HCT116 (cell line): ENCODE results near the gene CPD. TPM values are rescaled to one million over a fixed set of nuclear protein-coding genes. Genes with fewer than 3 reads are reported as not detected.

Experiments
- ATAC-seq: fragments of 200-7000 bp; cut with Tn5 transposase; 2 replicates; pipeline ENCODE4 v1.9.1; 2020; ENCODE audit warnings: mild to moderate bottlenecking, moderate library complexity
- BruUV-seq: library from RNA; stranded (reverse); fragments of 400-500 nt; replicated peaks from 2 replicates; lab custom pipeline; 2021; lab: Mats Ljungman, UMichigan
- CTCF ChIA-PET: fragments of 300-600 bp; sonication (Branson Sonifier 250); formaldehyde crosslinking; loops from one replicate; lab custom pipeline; 2021; ENCODE audit warnings: antibody characterized with exemption; lab: Charles Lee
- POLR2A ChIA-PET: fragments of 300-600, 350-600 bp; sonication (Branson Sonifier 250); formaldehyde crosslinking; loops from one replicate; lab custom pipeline; 2021; ENCODE audit warnings: antibody characterized with exemption; lab: Charles Lee
- RAD21 ChIA-PET, 2 experiments: fragments of 300-600 bp; sonication (Branson Sonifier 250); formaldehyde crosslinking; loops; one replicate each; lab custom pipeline; 2023; ENCODE audit warnings: low total read pairs in 2 of 2; ENCODE audit not compliant: uncharacterized antibody in 2 of 2, unreplicated experiment in 2 of 2, low non-redundant PET in 1 of 2; lab: Charles Lee
- DNase-seq: peaks from one replicate; pipeline ENCODE4 v3.0.0-alpha.2; 2010; ENCODE audit warnings: low read depth, low spot score
- H2AFZ ChIP-seq: fragments of 200-600 bp; shearing (Covaris generic), sonication (generic); 2 replicates; pipeline ENCODE4 v1.6.1; 2017; ENCODE audit warnings: low read depth, mixed run types, mixed read lengths, antibody characterized with exemption, low read length; ENCODE audit not compliant: poor library complexity, severe bottlenecking
- H3K27ac ChIP-seq: 2 replicates; pipeline ENCODE4 v1.5.1; 2012; ENCODE audit warnings: low read depth, low read length
- H3K27me3 ChIP-seq: fragments of 200-600 bp; sonication (generic); 2 replicates; pipeline ENCODE4 v1.6.1; 2016; ENCODE audit warnings: mixed run types, low read length, mixed read lengths; ENCODE audit not compliant: insufficient read depth
- H3K36me3 ChIP-seq, 2 experiments: fragments of 200-500 bp in 1 of 2; fragments of 200-600 bp in 1 of 2; sonication (Bioruptor generic) in 1 of 2; sonication (generic) in 1 of 2; 2 replicates each; pipeline versions ENCODE4 v1.5.1 to v1.6.1; 2014 to 2016; ENCODE audit warnings: low read length in 2 of 2, inconsistent platforms in 1 of 2, mixed read lengths in 1 of 2, mixed run types in 1 of 2; ENCODE audit not compliant: insufficient read depth in 2 of 2, control insufficient read depth in 1 of 2
- H3K4me1 ChIP-seq, 2 experiments: fragments of 200-600 bp in 1 of 2; sonication (generic) in 1 of 2; 2 replicates each; pipeline versions ENCODE4 v1.5.1 to v1.6.1; 2012 to 2017; ENCODE audit warnings: low read length in 2 of 2, inconsistent platforms in 1 of 2, mild to moderate bottlenecking in 1 of 2, mixed read lengths in 1 of 2, mixed run types in 1 of 2, moderate library complexity in 1 of 2; ENCODE audit not compliant: insufficient read depth in 2 of 2, control insufficient read depth in 1 of 2
- H3K4me2 ChIP-seq: fragments of 200-600 bp; sonication (generic); 2 replicates; pipeline ENCODE4 v1.6.1; 2017; ENCODE audit warnings: mixed run types, low read length, mixed read lengths
- H3K4me3 ChIP-seq, 2 experiments: fragments of 200-600 bp in 1 of 2; sonication (generic) in 1 of 2; replicated peaks in 1 of 2; 2 replicates each; pipeline ENCODE4 v1.5.1; 2011 to 2016; ENCODE audit warnings: low read length in 2 of 2, control low read depth in 1 of 2, low read depth in 1 of 2, mild to moderate bottlenecking in 1 of 2, mixed read lengths in 1 of 2, mixed run types in 1 of 2
- H3K79me2 ChIP-seq: fragments of 200-600 bp; sonication (generic); 2 replicates; pipeline ENCODE4 v1.6.1; 2017; ENCODE audit warnings: mild to moderate bottlenecking, mixed run types, low read length, moderate library complexity, mixed read lengths; ENCODE audit not compliant: insufficient read depth
- H3K9ac ChIP-seq: fragments of 200-600 bp; sonication (generic); 2 replicates; pipeline ENCODE4 v1.6.1; 2016; ENCODE audit warnings: low read length, mixed read lengths
- H3K9me2 ChIP-seq: fragments of 200-600 bp; sonication (generic), shearing (Covaris generic); 2 replicates; pipeline ENCODE4 v1.6.1; 2017; ENCODE audit warnings: mixed run types, mild to moderate bottlenecking, moderate library complexity; ENCODE audit not compliant: insufficient read depth
- H3K9me3 ChIP-seq, 2 experiments: fragments of 200-500 bp in 1 of 2; fragments of 200-600 bp in 1 of 2; sonication (Bioruptor generic) in 1 of 2; sonication (generic) in 1 of 2; 2 replicates each; pipeline ENCODE4 v1.6.1; 2014 to 2017; ENCODE audit warnings: low read length in 2 of 2, mixed read lengths in 2 of 2, inconsistent platforms in 1 of 2, low read depth in 1 of 2, mild to moderate bottlenecking in 1 of 2, mixed run types in 1 of 2, moderate library complexity in 1 of 2; ENCODE audit not compliant: control insufficient read depth in 1 of 2, insufficient read depth in 1 of 2
- H4K20me1 ChIP-seq: fragments of 200-600 bp; sonication (generic), shearing (Covaris generic); 2 replicates; pipeline ENCODE4 v1.6.1; 2017; ENCODE audit warnings: mixed run types, mild to moderate bottlenecking, moderate library complexity; ENCODE audit not compliant: insufficient read depth
- CTCF ChIP-seq, 3 experiments: fragments of 200-600 bp in 1 of 3; sonication (generic) in 1 of 3; IDR thresholded peaks in 2 of 3; conservative IDR thresholded peaks in 1 of 3; 2 replicates each; pipeline ENCODE4 v1.5.1; 2012 to 2017; ENCODE audit warnings: low read depth in 2 of 3, low read length in 2 of 3, antibody characterized with exemption in 1 of 3, borderline replicate concordance in 1 of 3, control low read depth in 1 of 3, mild to moderate bottlenecking in 1 of 3, mixed read lengths in 1 of 3, mixed run types in 1 of 3, moderate library complexity in 1 of 3; ENCODE audit not compliant: insufficient read depth in 1 of 3
- EZH2phosphoT487 ChIP-seq: fragments of 200-600 bp; IDR thresholded peaks from 2 replicates; pipeline ENCODE4 v1.6.1; 2018; ENCODE audit warnings: antibody characterized with exemption, borderline replicate concordance
- FOSL1 ChIP-seq: IDR thresholded peaks from 2 replicates; pipeline ENCODE4 v1.6.1; 2012; ENCODE audit warnings: low read depth
- JUND ChIP-seq: IDR thresholded peaks from 2 replicates; pipeline ENCODE4 v1.6.1; 2012
- RAD21 ChIP-seq: IDR thresholded peaks from 2 replicates; pipeline ENCODE4 v1.6.1; 2012; ENCODE audit warnings: low read depth, mild to moderate bottlenecking
- REST ChIP-seq: IDR thresholded peaks from 2 replicates; pipeline ENCODE4 v1.6.1; 2012; ENCODE audit warnings: low read depth
- SRF ChIP-seq: IDR thresholded peaks from 2 replicates; pipeline ENCODE4 v1.6.1; 2012; ENCODE audit warnings: low read depth
- YY1 ChIP-seq: IDR thresholded peaks from 2 replicates; pipeline ENCODE4 v1.6.1; 2011; ENCODE audit warnings: low read length, low read depth, moderate library complexity, mild to moderate bottlenecking; ENCODE audit not compliant: insufficient replicate concordance; ENCODE audit errors: extremely low read depth
- ZBTB33 ChIP-seq: IDR thresholded peaks from 2 replicates; pipeline ENCODE4 v1.6.1; 2011; ENCODE audit warnings: mild to moderate bottlenecking, low read length, moderate library complexity; ENCODE audit not compliant: insufficient replicate concordance; ENCODE audit errors: extremely low read depth
- intact Hi-C: fragments of 100-400 bp; cut with micrococcal nuclease; formaldehyde crosslinking; loops from 2 replicates; pipeline ENCODE4 v1.10.0; 2022
- total RNA-seq: library from RNA; stranded (reverse); gene quantifications from one replicate; pipeline ENCODE4 v1.2.1, GENCODE V29; 2021; ENCODE audit not compliant: unreplicated experiment

Gene CPD
- total RNA-seq, 1 experiment from 2014 or later, result 47.2 TPM

- peak; percentile 29 for DNase-seq
- H3K9ac ChIP-seq, result no peak overlapping the region
- H3K4me3 ChIP-seq, result no peak overlapping the region
- no peaks in the 10 kb centered on the region for H4K20me1 ChIP-seq
- no TSS peak for BruUV-seq
- H2AFZ ChIP-seq, result peak overlapping the region; percentile 10
- H3K9me3 ChIP-seq, result no peaks in the 10 kb centered on the region
- no peaks in the 10 kb centered on the region for H3K36me3 ChIP-seq
- POLR2A ChIA-PET, result no interaction called here
- CTCF ChIA-PET, result no interaction called here
- intact Hi-C loops, result no loop called here
- no peaks in the 10 kb centered on the region for H3K27me3 ChIP-seq
- H3K4me1 ChIP-seq, result peaks cover 6 to 28% of the 10 kb centered on the region in 2 experiments; a peak in 3 of 4 replicates
- no peak overlapping the region for H3K27ac ChIP-seq
- peak; percentile 76 for ATAC-seq
- peak overlapping the region; percentile 20 for H3K4me2 ChIP-seq
- RAD21 ChIA-PET, result no interaction called here
- no peak for TF ChIP-seq EZH2phosphoT487
- TF ChIP-seq CTCF (IDR thresholded peaks at IDR 0.05 in 2 of 3, conservative IDR thresholded peaks at IDR 0.05 in 1 of 3; ENCODE audit: borderline replicate concordance in 1 of 3, insufficient read depth in 1 of 3, low read depth in 2 of 3, low read length in 2 of 3), result peak; percentile 23 to 35 (median 27); a peak in 3 of 6 replicates
- peak; percentile 49 for TF ChIP-seq RAD21
- no peak for TF ChIP-seq ZBTB33
- no peak for TF ChIP-seq SRF
- TF ChIP-seq REST, result no peak
- TF ChIP-seq JUND, result no peak
- TF ChIP-seq YY1, result no peak
- peak; percentile 45; the same call in 1 of the 2 replicates for TF ChIP-seq FOSL1
- TF ChIP-seq, all 23 proteins: peak for 3
- Histone ChIP-seq H3K79me2 (no peaks in the 10 kb centered on the region), H3K9me2 (no peaks in the 10 kb centered on the region)
These were observed 6.0 kb upstream of the CPD start for GRCh38 chr17:30372755-30373154.
